ENCODE data around the gene ZFR. TPM values are rescaled to one million over a fixed set of nuclear protein-coding genes. Genes with fewer than 3 reads are reported as not detected.

The ZFR gene
- total RNA-seq, 1 donor, result 86.1 TPM

- H4K20me1 ChIP-seq (ENCODE audit: insufficient read depth, low read length), result no peaks in the 10 kb centered on the region
- H3K79me2 ChIP-seq (ENCODE audit: insufficient read depth, low read length), result no peaks in the 10 kb centered on the region
- no peak overlapping the region for H3K4me2 ChIP-seq (ENCODE audit: insufficient read depth, low read length)
- H3K4me1 ChIP-seq (ENCODE audit: insufficient read depth, low read length), result peaks cover 8% of the 10 kb centered on the region
- no peak for TF ChIP-seq CTCF (IDR thresholded peaks at IDR 0.05; ENCODE audit: extremely low read depth, low read depth, low read length)
- no peak overlapping the region for H3K27ac ChIP-seq (ENCODE audit: low read depth, low read length)
- no peaks in the 10 kb centered on the region for H3K9me3 ChIP-seq (ENCODE audit: low read depth, low read length)
- DNase-seq (ENCODE audit: insufficient read length, low spot score, missing footprints), result no peak
- no peak overlapping the region for H2AFZ ChIP-seq (ENCODE audit: low read length)
- no peaks in the 10 kb centered on the region for H3K27me3 ChIP-seq (ENCODE audit: insufficient read depth, low read length)
- H3K4me3 ChIP-seq (ENCODE audit: insufficient read depth, low read length), result no peak overlapping the region
- H3K36me3 ChIP-seq (ENCODE audit: insufficient read depth, low read length), result no peaks in the 10 kb centered on the region
These were observed 42.9 kb upstream of the ZFR start for GRCh38 chr5:32487424-32487823.

GRCh38 chr5:32487008-32487407 is 42.5 kb upstream of the ZFR start:
- H3K4me1 ChIP-seq (ENCODE audit: insufficient read depth, low read length), result peaks cover 8% of the 10 kb centered on the region
- H3K36me3 ChIP-seq (ENCODE audit: insufficient read depth, low read length), result no peaks in the 10 kb centered on the region
- no peak overlapping the region for H3K4me2 ChIP-seq (ENCODE audit: insufficient read depth, low read length)
- H3K4me3 ChIP-seq (ENCODE audit: insufficient read depth, low read length), result no peak overlapping the region
- no peaks in the 10 kb centered on the region for H3K27me3 ChIP-seq (ENCODE audit: insufficient read depth, low read length)
- H3K27ac ChIP-seq (ENCODE audit: low read depth, low read length), result no peak overlapping the region
- no peak for DNase-seq (ENCODE audit: insufficient read length, low spot score, missing footprints)
- H2AFZ ChIP-seq (ENCODE audit: low read length), result no peak overlapping the region
- no peaks in the 10 kb centered on the region for H3K9me3 ChIP-seq (ENCODE audit: low read depth, low read length)
- no peak for TF ChIP-seq CTCF (IDR thresholded peaks at IDR 0.05; ENCODE audit: extremely low read depth, low read depth, low read length)
- H4K20me1 ChIP-seq (ENCODE audit: insufficient read depth, low read length), result no peaks in the 10 kb centered on the region
- H3K79me2 ChIP-seq (ENCODE audit: insufficient read depth, low read length), result no peaks in the 10 kb centered on the region

DNA sequence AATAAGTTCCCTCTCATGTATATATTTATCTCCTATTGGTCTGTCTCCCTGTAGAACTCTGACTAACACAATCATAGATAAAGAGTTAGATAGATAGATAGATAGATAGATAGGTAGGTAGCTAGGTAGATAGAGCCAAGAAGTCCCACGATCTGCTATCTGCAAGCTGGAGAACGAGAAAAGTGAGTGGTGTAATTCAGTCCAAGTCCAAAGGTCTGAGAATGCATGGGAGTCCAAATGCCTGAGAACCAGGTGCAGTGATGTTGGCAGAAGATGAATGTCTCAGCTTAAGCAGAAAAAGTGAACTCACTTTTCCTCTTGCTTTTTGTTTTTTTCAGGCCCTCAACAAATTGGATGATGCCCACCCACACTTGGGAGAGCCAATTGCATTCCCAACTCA is 37.7 kb upstream of the ZFR start:
- no peaks in the 10 kb centered on the region for H3K36me3 ChIP-seq (ENCODE audit: insufficient read depth, low read length)
- H3K9me3 ChIP-seq (ENCODE audit: low read depth, low read length), result no peaks in the 10 kb centered on the region
- no peak overlapping the region for H3K27ac ChIP-seq (ENCODE audit: low read depth, low read length)
- no peak for DNase-seq (ENCODE audit: insufficient read length, low spot score, missing footprints)
- no peaks in the 10 kb centered on the region for H3K79me2 ChIP-seq (ENCODE audit: insufficient read depth, low read length)
- no peak overlapping the region for H3K4me2 ChIP-seq (ENCODE audit: insufficient read depth, low read length)
- H2AFZ ChIP-seq (ENCODE audit: low read length), result no peak overlapping the region
- TF ChIP-seq CTCF (IDR thresholded peaks at IDR 0.05; ENCODE audit: extremely low read depth, low read depth, low read length), result no peak
- H4K20me1 ChIP-seq (ENCODE audit: insufficient read depth, low read length), result no peaks in the 10 kb centered on the region
- H3K4me1 ChIP-seq (ENCODE audit: insufficient read depth, low read length), result no peaks in the 10 kb centered on the region
- H3K27me3 ChIP-seq (ENCODE audit: insufficient read depth, low read length), result no peaks in the 10 kb centered on the region
- no peak overlapping the region for H3K4me3 ChIP-seq (ENCODE audit: insufficient read depth, low read length)

DNA sequence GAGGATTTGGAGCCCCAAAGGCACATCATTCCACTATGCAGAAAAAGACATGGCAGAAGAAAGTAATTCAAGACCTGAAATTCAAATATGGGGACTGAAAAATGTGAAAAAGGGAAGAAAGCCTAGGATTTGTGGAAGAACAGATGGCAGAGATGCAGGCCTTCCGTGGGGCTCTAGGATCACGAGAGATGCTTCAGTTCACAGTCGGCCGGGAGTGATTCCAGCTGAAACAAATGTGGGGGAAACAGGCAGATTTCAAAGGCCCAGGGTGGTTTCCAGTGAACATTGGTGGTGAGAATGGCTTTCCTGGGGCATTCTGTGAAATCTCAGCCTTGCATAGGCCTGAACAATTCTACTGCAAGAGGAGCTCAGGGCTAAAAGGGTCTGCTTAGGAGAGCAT is 34.6 kb upstream of the ZFR start:
- Histone ChIP-seq H3K4me1 (ENCODE audit: insufficient read depth, low read length) (no peaks in the 10 kb centered on the region), H3K79me2 (ENCODE audit: insufficient read depth, low read length) (no peaks in the 10 kb centered on the region), H3K4me3 (ENCODE audit: insufficient read depth, low read length) (no peak overlapping the region), H2AFZ (ENCODE audit: low read length) (no peak overlapping the region), H4K20me1 (ENCODE audit: insufficient read depth, low read length) (no peaks in the 10 kb centered on the region), H3K4me2 (ENCODE audit: insufficient read depth, low read length) (no peak overlapping the region), H3K27me3 (ENCODE audit: insufficient read depth, low read length) (no peaks in the 10 kb centered on the region), H3K27ac (ENCODE audit: low read depth, low read length) (no peak overlapping the region), H3K9me3 (ENCODE audit: low read depth, low read length) (no peaks in the 10 kb centered on the region), H3K36me3 (ENCODE audit: insufficient read depth, low read length) (no peaks in the 10 kb centered on the region)
- no peak for TF ChIP-seq CTCF (IDR thresholded peaks at IDR 0.05; ENCODE audit: extremely low read depth, low read depth, low read length)
- DNase-seq (ENCODE audit: insufficient read length, low spot score, missing footprints), result peak; percentile 27
